ENCODE measurements around the gene WIPF1.

GRCh38 chr2:174597009-174597344 lies 627 bp downstream of the WIPF1 start:
- no peak for TF ChIP-seq ZNF621 (tag by site-specific recombination; IDR thresholded peaks at IDR 0.05)
- TF ChIP-seq ZNF704 (tag by site-specific recombination; IDR thresholded peaks at IDR 0.05), result no peak
- no peak for TF ChIP-seq SALL2 (tag by site-specific recombination; IDR thresholded peaks at IDR 0.05; ENCODE audit: borderline replicate concordance)
